Uterus (tissue), 4 donors: ENCODE results near the gene C10orf62. TPM values are rescaled to one million over a fixed set of nuclear protein-coding genes. Genes with fewer than 3 reads are reported as not detected.

Experiments used
- DNase-seq, 2 donors: peaks; one replicate each; pipeline ENCODE4 v3.0.0-alpha.2; 2019 to 2020
- H3K27ac ChIP-seq, 2 donors: fragments of 200-600 bp; sonication (generic); 1 replicate in 1 of 2; 2 replicates in 1 of 2; pipeline ENCODE4 v1.5.1; 2016 to 2018
- H3K27me3 ChIP-seq, 2 donors: fragments of 200-600 bp; sonication (generic); one replicate each; pipeline ENCODE4 v1.5.1; 2018 to 2019; ENCODE audit warnings: control low read depth in 1 of 2
- H3K36me3 ChIP-seq, 2 donors: fragments of 200-600 bp; sonication (generic); one replicate each; pipeline ENCODE4 v1.5.1; 2019; ENCODE audit warnings: control low read depth in 1 of 2
- H3K4me1 ChIP-seq, 2 donors: fragments of 200-600 bp; sonication (generic); one replicate each; pipeline ENCODE4 v1.5.1; 2018 to 2019; ENCODE audit warnings: control low read depth in 1 of 2
- H3K4me3 ChIP-seq, 2 donors: fragments of 200-600 bp; sonication (generic); 1 replicate in 1 of 2; 2 replicates in 1 of 2; pipeline ENCODE4 v1.5.1; 2018 to 2019; ENCODE audit warnings: mild to moderate bottlenecking in 1 of 2
- H3K9me3 ChIP-seq, 2 donors: fragments of 200-600 bp; sonication (generic); one replicate each; pipeline ENCODE4 v1.5.1; 2019; ENCODE audit warnings: control low read depth in 1 of 2
- CTCF ChIP-seq, 4 experiments: fragments of 200-600 bp in 2 of 4; fragments of 450-650 bp in 2 of 4; sonication (generic) in 2 of 4; IDR thresholded peaks; one replicate each; pipeline ENCODE4 v1.5.1; 2016 to 2019; ENCODE audit warnings: antibody characterized with exemption in 4 of 4, mild to moderate bottlenecking in 2 of 4, moderate library complexity in 1 of 4
- POLR2A ChIP-seq, 2 donors: fragments of 450-650 bp; IDR thresholded peaks; one replicate each; pipeline ENCODE4 v1.6.1; 2016; ENCODE audit warnings: antibody characterized with exemption in 2 of 2, mild to moderate bottlenecking in 1 of 2, moderate library complexity in 1 of 2
- intact Hi-C: fragments of 100-400 bp; cut with DNase I; formaldehyde crosslinking; loops from one replicate; pipeline ENCODE4 v1.15.1; 2023; ENCODE audit warnings: low total_unique reads
- total RNA-seq, 4 donors: library from RNA; depleted of rRNA in 3 of 4; stranded (reverse); fragments of >200 nt in 3 of 4; gene quantifications; one replicate each; pipeline versions ENCODE4 v1.1.0 to v1.2.4, GENCODE V29; 2014 to 2023
- donor health status: DM: yes; HTN: yes; CAD: no.

The C10orf62 gene
- total RNA-seq: not detected

- Histone ChIP-seq H3K36me3 (no peaks in the 10 kb centered on the region), H3K4me3 (no peak within 1 kb of the TSS), H3K27ac (no peak within 1 kb of the TSS), H3K9me3 (no peaks in the 10 kb centered on the region), H3K27me3 (no peaks in the 10 kb centered on the region), H3K4me1 (no peaks in the 10 kb centered on the region)
- DNase-seq: no peak
- intact Hi-C loops: no loop called here
- TF ChIP-seq POLR2A (IDR thresholded peaks at IDR 0.05) (no peak), CTCF (IDR thresholded peaks at IDR 0.05) (no peak)
Observed at GRCh38 chr10:97589479-97589878, at the start of gene C10orf62. Gene C10orf62 (plus strand): TSS chr10:97589721. CDS start chr10:97589898, 177 bp downstream.

GRCh38 chr10:97540669-97541500 is 48.6 kb upstream of the C10orf62 start:
- Histone ChIP-seq H3K27me3 (no peaks in the 10 kb centered on the region), H3K4me3 (no peak overlapping the region), H3K4me1 (peaks cover 22 to 27% of the 10 kb centered on the region in 2 donors), H3K36me3 (no peaks in the 10 kb centered on the region), H3K27ac (peak overlapping the region; percentile 96 to 97), H3K9me3 (no peaks in the 10 kb centered on the region)
- peak; percentile 34 to 52 for DNase-seq
- intact Hi-C loops: loop anchor here (10.0 kb wide), 1 partner anchor 46 kb away; the partner anchor contains the start of genes MMS19 and UBTD1
- no peak for TF ChIP-seq POLR2A (IDR thresholded peaks at IDR 0.05)

- H3K4me1 ChIP-seq: peaks cover 22 to 33% of the 10 kb centered on the region in 2 donors
- intact Hi-C loops: loop anchor here (10.0 kb wide), 1 partner anchor 48 kb away; the partner anchor contains the start of genes MMS19 and UBTD1
- no peaks in the 10 kb centered on the region for H3K9me3 ChIP-seq
- DNase-seq: peak; percentile 90 to 96
- H3K36me3 ChIP-seq: no peaks in the 10 kb centered on the region
- no peak overlapping the region for H3K4me3 ChIP-seq
- H3K27ac ChIP-seq: peak overlapping the region; percentile 96 to 97
- H3K27me3 ChIP-seq: no peaks in the 10 kb centered on the region
- TF ChIP-seq POLR2A (IDR thresholded peaks at IDR 0.05) (peak in 1 of 2 donors; percentile 36), CTCF (IDR thresholded peaks at IDR 0.05) (no peak)
Observed at GRCh38 chr10:97542169-97543024, 47.1 kb upstream of the C10orf62 start.

GRCh38 chr10:97543025-97543546 is 46.4 kb upstream of the C10orf62 start:
- H3K36me3 ChIP-seq: no peaks in the 10 kb centered on the region
- no peaks in the 10 kb centered on the region for H3K9me3 ChIP-seq
- DNase-seq: peak; percentile 84 to 94
- TF ChIP-seq POLR2A (IDR thresholded peaks at IDR 0.05) (peak in 1 of 2 donors; percentile 21), CTCF (IDR thresholded peaks at IDR 0.05) (no peak)
- peak overlapping the region; percentile 96 to 97 for H3K27ac ChIP-seq
- no peaks in the 10 kb centered on the region for H3K27me3 ChIP-seq
- intact Hi-C loops: loop anchor here (10.0 kb wide), 1 partner anchor 48 kb away; the partner anchor contains the start of genes MMS19 and UBTD1
- peaks cover 22 to 38% of the 10 kb centered on the region in 2 donors for H3K4me1 ChIP-seq
- no peak overlapping the region for H3K4me3 ChIP-seq
